A172 (cell line): Measurements from ENCODE around the gene SLC13A4. TPM values are rescaled to one million over a fixed set of nuclear protein-coding genes. Genes with fewer than 3 reads are reported as not detected.
"Not testable (repeated sequence)": the region's sequence is repeated elsewhere in the genome, so short reads cannot be mapped to it uniquely, and the experiment has no call there.

Source experiments
- DNase-seq: peaks from one replicate; pipeline ENCODE4 v3.0.0-alpha.2; 2015; ENCODE audit warnings: low spot score
- total RNA-seq: library from RNA; depleted of rRNA; stranded (reverse); fragments of >200 nt; shearing (Covaris generic); gene quantifications from 2 replicates; pipeline ENCODE4 v1.2.3, GENCODE V29; 2014; rRNA removed

The SLC13A4 gene
- total RNA-seq, result not detected in 2 replicates

- DNase-seq, result no peak
Observed at GRCh38 chr7:135728136-135728669, at the start of gene SLC13A4. Gene SLC13A4 (minus strand): TSS chr7:135728186. CDS start chr7:135727496, 690 bp downstream.

DNA sequence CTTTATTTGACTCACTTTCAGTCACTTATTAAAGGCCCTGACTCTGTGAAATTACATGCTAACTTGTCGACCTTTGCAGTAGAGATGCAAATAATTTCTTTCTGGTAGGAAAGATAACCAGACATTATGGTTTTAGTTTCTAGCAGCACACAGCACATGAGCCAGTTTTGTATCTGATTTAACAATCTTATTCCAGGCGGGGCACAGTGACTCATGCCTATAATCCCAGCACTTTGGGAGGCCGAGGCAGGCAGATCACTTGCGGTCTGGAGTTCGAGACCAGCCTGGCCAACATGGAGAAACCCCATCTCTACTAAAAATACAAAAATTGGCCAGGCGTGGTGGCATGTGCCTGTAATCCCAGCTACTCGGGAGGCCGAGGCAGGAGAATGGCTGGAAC lies 47.9 kb upstream of the SLC13A4 start:
- not testable (repeated sequence) for DNase-seq

GRCh38 chr7:135775230-135775629 lies 47.2 kb upstream of the SLC13A4 start:
- DNase-seq, result no peak

DNA sequence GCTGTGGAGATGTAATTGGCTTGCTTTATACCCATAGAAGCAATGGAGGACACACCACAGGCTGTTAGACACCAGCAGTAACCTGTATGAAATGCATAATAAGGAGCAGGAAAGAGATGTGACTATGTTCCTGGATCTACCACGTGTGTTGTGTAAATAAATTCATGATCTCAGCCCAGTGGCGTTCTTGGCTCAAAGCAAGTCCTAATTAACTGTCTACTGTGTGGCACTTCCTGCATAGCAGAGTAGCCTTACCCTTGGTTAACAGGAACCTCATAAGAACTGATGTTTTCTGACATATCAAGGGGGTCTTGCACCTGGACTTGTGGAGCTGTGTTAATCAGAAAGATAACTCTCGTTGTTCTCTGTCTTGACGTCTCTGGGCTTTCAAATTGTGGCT lies 46.3 kb upstream of the SLC13A4 start:
- DNase-seq, result peak; percentile 54

DNA sequence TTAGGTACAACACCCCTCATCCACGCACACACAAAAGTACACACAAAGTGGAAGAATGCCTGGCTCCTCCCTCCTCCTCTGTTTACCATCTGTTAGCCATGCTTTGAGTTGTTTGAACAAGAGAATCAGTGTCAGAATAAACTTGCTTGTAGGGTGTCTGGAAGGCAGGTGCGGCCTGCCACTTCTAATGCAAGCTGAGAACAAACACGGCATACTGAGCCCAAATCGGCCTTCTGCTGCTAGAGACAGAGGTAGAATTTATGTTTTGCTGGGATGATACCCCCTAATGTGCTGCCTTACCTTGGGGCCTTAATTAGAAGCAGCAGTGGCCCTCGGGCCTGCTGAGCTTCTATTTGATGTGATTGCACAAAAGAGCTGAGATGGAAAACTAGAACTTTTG lies 45.5 kb upstream of the SLC13A4 start:
- DNase-seq, result no peak

DNA sequence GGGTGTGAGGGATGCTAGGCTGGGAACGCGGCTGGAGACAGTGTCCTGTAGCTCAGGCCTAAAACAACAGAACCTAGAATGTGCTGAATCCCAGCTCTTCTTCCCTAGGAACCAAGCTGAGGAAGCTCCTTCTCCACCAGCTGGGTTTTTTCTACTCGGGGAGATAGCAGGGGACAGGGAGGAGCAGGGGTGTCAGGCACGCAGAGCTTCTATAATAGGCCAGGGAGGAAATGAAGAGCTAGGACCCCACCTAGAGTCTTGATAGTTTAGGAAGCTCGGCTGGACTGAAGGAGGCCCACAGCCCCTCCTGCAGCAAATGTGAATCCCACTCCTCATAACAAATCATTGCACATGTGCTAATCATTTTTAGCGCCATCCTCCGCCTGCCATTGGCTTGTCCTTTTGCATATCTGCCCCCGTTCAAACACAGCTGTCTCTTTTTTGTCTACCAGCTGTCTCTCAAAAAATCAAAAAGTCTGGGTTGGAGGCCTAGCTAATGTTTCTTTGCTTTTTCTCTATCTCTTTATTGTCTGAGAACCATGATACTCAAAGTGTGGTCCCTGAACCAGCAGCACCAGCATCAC lies 44.7 kb upstream of the SLC13A4 start:
- no peak for DNase-seq

DNA sequence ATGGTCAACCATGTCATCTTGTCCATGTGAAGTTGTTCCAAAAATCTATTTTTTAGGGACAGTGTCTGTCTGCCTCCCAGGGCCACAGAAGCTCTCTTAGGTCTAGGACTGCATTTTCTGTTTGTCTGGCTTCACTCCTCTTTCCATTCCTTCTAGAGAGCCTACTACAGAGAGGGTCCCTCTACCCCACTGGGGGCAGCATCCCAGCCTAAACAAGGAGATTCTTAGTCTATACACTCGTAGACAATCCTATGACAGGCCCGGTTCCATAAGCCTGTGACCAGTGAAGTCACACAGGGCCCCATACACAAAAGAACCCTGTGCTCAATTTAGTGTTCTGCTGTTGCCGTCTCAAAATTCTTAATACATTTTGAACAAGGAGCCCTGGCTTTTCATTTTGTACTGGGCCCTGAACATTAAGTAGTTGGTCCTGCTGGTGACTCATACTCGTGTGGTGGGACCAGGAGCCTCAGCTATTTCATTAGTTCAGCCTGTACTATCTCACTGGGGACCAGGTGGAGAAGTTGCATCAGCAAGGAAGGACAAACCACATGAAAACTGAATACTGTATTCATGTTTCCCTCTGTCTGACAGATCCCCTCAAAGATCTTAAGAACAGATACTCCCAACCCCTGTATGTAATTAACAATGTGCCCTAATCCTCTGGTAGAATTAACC lies 44.1 kb upstream of the SLC13A4 start:
- DNase-seq, result peak; percentile 36

GRCh38 chr7:135771051-135771450 lies 43.1 kb upstream of the SLC13A4 start:
- DNase-seq, result no peak

- DNase-seq, result no peak
Observed at GRCh38 chr7:135770139-135770710, 42.2 kb upstream of the SLC13A4 start.

DNA sequence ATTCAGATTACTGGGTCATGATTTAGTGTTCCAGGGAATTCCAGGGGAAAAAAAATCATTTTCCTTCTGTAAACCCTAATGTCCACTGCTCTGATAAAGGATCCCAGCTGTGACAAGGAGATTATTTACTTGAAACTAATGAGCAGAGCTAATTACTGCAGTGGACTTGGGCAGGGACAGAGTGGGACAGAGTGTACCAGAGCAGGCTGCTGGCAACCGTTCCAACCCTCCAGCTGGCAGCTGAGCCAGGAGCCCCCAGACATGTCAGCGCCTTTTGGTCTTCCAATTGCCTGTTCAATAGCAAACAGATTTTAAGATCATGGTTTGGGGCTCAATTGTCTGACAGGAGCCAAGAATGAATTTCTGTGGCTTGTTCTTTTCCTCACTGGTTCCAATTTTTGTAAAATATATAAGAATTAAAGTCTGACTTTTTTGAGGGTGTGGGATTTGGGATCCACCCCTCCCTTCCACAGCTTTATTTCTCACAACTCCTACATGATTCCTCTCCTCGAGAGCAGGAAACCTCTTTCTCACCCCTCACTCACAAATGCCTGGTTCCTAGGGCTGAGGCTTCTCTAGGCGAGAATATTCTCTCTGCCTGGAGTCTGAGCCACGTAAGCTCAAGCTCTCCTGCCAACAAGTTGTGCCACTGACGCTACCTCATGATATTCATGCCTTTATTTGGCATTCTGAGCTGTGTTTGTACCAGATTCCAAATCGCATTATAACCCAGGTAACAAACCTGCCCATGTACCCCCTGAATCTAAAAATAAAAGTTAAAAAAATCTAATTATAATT lies 41.2 kb upstream of the SLC13A4 start:
- no peak for DNase-seq

DNA sequence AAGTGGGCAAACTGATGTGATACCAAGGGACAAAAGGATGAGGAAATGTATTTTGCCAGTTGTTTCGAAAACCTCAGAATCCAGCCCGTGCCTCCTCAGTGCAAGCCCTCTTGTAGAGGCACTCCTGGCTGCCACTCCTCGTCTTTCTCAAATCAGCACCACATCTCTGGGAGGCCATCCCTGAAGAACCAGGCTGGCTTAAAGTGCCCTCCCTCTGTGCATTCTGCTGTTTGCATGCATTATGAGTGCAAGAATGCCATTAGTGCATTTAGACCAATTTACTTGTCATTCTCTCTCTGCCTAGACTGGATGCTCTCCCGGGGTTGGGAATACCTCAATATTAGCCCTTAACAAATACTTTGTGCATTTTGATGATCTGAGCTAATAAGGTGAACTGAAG lies 40.5 kb upstream of the SLC13A4 start:
- no peak for DNase-seq

DNA sequence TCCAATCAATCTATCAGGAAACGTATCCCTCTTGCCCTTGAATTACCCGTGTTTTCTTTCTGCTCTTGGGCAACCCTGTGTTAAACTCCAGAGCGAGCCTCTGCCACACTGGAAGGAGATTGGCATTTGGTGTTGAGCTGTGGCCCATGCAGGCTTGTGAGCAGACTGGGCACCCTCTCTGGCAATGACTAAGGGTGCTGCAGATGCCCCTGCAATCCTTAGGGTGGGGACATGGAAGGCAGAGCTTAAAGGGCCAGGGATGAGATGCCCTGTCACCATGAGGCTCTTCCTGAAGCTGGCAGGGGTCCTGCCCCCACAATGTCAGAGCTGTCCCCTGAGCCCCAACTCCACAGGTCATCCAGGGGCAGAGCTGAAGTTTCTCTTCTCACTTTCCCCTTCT lies 40.1 kb upstream of the SLC13A4 start:
- DNase-seq, result no peak

DNA sequence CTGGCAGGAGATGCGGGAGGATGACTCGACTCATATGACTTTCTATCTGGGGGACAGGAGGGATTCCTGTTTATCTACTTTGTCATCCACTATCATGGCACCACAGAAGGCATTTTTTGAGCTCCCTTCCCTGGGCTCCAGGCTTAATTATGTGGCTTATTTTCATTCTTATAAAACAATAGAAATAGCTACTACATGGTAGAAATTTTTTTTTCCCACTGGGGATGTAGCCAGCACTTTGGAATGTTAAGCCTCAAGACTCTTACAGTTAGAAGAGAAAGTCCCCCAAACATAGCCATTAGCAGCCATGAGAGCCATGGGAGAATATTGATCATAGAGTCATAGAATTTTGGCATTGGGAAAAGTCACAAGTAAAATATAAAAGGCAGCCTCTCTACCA lies 35.3 kb upstream of the SLC13A4 start:
- peak; percentile 19 for DNase-seq

DNA sequence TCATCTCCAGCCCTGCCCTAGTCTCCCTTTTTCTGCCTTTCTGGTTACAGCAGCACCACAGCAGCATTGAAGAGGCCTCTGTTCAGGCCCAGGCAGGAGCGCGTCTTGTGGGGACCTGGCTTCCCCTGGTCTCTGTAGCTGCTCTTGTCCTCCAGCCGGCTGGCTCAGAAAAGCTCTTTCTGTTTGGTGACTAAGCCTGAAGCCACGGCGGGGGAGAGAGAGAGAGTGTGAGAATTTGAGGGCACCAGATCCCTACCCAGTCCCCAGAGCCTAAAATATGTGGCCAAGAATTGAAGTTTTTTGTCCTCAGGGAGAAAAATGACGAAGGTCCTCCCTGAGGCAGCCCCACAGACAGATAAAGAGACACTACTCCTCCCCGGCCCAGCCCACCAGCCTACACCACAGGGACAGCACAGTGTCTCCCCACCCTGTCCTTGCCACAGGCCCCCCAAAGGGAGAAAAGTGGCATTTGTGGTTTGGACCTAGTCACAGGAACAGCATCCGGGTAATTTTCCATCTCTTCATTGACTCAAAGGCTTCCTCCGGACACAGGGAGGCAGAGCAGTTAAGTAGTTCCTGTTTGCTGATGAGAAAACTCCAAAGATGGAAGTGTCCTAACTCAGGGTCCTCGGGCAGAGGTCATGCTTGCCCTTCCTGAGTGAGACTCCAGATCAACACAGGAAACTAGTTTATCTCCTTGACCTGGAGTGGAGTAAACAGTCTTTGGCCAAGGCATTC lies 33.9 kb upstream of the SLC13A4 start:
- peak; percentile 68 for DNase-seq

GRCh38 chr7:135759532-135759931 lies 31.5 kb upstream of the SLC13A4 start:
- no peak for DNase-seq

GRCh38 chr7:135758531-135758932 lies 30.5 kb upstream of the SLC13A4 start:
- peak; percentile 33 for DNase-seq

GRCh38 chr7:135757719-135758411 lies 29.9 kb upstream of the SLC13A4 start:
- peak; percentile 50 for DNase-seq

- no peak for DNase-seq
Observed at GRCh38 chr7:135756191-135756590, 28.2 kb upstream of the SLC13A4 start.

DNA sequence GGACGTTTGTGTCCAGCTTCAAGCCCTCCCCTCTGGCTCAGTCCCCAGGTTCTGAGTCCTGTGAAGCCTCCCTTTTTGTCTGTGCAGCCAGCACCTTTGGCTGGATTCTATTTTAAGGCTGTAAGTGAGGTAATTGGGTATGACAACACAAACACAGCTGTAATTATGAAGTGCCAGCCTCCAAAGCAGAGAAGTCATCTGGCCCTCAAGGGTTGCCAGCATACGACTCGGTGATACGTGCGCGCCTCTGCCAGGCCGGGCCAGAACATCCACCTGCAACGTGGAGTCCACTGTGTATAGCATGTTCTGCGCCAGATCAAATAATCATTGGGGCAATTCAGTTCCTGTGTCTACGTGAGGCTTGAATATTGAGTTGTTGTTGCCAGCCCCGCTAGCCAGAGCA lies 27.4 kb upstream of the SLC13A4 start:
- DNase-seq, result no peak

- DNase-seq, result no peak
Observed at GRCh38 chr7:135753616-135754413, 25.8 kb upstream of the SLC13A4 start.
